Activated CD4-positive, alpha-beta T cell treated with anti-CD3 and anti-CD28 coated beads for 24 hours (primary cell): Measurements from ENCODE around the gene SLC44A5.
"Not testable (repeated sequence)": the region's sequence is repeated elsewhere in the genome, so short reads cannot be mapped to it uniquely, and the experiment has no call there.

ENCODE experiments used
- DNase-seq, 2 donors: peaks; one replicate each; pipeline ENCODE4 v3.0.0-alpha.2; 2020; ENCODE audit warnings: low read depth in 2 of 2

SLC44A5 gene

DNA sequence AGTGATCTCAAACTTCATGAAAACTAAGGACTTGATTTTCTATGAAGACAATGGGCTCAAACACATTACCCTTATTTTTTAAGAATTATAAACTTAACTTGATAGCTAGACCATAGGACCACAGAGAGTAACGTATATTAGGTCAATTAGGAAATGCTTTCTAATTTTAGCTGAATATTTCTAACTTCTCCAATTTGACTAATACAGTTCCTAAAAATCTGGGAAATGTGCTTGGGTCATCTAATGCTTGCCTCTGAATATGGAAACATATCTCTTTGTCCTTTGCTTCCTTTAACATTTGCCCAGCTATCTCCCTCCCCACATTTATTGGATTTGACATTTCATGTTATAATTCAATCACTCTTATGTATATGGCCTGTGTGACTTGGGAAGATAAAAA, 335.3 kb downstream of the SLC44A5 start:
- no peak for DNase-seq

DNA sequence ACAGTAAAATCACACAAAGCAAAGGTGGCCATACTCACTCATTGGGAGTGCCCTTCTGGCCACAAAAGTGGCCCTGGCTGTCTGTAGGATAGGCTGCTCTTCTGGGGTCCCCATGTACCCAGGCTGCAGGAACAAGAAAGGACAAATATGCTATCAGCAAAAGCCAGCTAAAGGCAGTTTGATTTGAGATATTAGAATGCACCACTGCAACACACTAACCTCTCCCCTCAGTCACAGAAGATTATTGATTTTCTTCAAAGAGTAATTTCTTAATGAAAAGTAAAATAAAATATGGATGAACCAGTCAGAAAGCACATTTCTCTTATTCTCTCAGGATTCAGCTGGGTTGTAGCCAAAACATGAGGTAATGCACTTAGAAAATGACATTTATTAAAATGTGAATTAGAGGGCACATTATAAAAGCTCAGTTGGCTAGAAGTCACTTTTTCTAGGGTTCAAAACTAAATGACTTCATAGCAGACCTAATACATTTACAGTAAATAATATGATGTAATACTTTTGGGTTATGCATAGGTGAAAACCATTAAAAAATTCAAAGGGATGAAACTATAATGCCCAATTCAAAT, 335.9 kb downstream of the SLC44A5 start:
- DNase-seq: no peak

DNA sequence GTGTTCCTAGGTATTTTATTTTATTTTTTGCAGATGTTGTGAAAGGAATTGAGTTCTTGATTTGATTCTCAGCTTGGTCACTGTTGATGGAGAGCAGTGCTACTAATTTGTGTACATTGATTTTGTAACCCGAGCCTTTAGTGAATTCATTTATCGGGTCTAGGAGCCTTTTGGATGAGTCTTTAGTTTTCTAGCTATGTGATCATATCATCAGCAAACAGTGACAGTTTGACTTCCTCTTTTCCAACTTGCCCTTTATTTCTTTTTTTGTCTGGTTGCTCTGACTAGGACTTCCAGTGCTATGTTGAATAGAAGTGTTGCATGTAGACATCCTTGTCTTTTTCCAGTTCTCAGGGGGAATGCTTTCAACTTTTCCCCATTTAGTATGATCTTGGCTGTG, 337.8 kb downstream of the SLC44A5 start:
- no peak for DNase-seq

DNA sequence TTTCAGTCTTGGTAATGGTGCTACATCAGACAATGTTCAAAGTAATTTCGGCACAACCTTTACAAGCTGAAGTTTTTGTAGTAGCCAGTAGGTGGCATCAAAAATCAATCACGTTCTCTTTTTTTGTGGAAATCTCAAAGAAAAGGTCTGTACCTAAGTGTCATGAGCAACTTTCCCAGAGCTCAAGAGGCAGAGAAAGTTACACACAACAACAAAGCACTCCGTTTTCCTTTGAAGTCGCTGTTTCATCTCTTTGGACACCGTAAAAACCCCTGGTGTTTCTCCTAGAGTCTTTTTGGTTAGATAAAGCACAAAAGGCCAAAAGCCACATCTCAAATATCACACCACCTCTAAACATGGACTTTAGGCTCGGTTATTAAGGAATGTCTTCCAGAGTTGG, 345.1 kb downstream of the SLC44A5 start:
- no peak for DNase-seq

DNA sequence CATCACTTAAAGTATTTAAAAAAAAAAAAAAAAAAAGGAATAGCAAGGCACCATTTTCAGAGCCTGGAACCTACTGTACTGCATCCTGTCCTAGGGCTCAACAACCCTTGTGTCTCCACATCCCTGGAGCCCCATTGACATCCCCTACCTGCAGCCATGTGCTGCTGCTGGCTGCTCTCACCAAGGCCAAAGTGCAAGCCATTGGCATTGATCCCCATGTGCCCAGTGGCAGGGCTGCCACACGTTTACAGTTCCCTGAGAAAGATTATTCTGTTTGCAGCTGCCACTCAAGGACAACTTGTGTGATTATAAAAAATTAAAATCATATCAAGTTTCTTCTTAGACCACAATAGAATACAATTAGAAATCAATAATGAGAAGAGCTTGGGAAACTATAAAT, 346.8 kb downstream of the SLC44A5 start:
- no peak for DNase-seq

DNA sequence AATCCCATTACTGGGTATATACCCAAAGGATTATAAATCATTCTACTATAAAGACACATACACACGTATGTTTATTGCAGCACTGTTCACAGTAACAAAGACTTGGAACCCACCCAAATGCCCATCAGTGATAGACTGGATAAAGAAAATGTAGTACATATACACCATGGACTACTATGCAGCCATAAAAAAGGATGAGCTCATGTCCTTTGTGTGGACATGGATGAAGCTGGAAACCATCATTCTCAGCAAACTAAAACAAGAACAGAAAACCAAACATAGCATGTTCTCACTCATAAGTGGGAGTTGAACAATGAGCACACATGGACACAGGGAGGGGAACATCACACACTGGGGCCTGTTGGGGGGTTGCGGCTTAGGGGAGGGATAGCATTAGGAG, 347.3 kb downstream of the SLC44A5 start:
- DNase-seq: not testable (repeated sequence)

DNA sequence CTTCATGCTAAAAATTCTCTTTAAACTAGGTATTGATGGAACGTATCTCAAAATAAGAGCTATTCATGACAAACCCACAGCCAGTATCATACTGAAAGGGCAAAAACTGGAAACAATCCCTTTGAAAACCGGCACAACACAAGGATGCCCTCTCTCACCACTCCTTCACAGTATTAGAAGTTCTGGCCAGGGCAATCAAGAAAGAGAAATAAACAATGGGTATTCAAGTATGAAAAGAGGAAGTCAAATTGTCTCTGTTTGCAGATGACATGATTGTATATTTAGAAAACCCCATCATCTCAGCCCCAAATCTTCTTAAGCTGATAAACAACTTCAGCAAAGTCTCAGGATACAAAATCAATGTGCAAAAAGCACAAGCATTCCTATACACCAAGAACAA, 349.0 kb downstream of the SLC44A5 start:
- not testable (repeated sequence) for DNase-seq

DNA sequence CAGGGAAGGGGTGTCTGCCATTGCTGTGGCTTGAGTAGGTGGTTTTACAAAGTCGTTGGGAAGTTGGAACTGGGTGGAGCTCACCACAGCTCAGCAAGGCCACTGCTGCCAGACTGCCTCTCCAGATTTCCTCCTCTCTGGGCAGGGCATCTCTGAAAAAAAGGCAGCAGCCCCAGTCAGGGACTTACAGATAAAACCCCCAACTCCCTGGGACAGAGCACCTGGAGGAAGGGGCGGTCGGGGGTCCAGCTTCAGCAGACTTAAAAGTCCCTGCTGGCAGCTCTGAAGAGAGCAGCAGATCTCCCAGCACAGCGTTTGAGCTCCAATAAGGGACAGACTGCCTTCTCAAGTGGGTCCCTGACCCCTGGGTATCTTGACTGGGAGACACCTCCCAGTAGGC, 352.6 kb downstream of the SLC44A5 start:
- no peak for DNase-seq

DNA sequence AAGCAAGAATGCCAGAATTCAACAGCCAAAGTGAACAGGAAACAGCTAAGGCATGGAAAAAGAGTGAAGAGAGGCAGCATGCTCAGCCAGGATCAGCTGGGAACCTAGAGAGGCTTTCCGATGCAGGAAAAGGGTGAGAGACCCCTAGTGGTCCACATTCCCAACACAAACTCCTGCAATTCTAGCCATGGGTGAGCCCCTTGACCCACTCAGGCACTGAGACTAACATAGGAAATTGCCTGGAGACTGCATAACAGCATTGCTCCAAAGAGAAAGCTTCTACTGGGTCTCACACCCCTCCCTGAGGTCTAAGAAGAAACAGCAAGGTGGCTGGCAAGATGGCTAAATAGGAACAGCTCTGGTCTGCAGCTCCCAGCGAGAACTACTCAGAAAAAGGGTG, 353.5 kb downstream of the SLC44A5 start:
- DNase-seq: no peak

DNA sequence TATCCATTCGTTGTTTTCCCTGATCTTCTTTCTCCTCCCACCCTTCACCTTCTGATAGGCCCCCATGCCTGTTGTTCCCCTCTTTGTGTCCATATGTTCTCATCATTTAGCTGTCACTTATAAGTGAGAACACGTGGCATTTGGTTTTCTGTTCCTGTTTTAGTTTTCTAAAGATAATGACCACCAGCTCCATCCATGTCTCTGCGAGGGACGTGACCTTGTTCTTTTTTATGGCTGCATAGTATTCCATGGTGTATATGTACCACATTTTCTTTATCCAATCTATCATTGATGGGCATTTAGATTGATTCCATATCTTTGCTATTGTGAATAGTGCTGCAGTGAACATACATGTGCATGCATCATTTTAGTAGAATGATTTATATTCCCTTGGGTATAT, 360.8 kb downstream of the SLC44A5 start:
- DNase-seq: not testable (repeated sequence)

DNA sequence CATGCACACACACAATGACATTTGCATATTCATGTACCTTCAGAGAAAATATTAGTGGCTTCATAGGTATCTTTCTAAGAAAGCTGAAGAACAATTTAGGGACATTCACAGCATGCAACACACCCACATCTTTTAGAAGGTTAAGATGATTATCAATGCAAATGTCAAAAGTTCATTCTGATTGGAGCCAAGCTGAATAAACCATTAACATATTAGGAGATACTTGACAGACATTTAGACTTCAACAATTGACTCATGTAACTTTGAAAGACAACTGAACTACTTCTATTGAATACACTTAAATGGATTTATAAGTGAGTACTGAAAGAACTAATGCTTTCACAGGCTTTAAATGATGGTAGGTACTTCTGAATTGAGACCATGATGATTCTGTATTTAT, 365.7 kb downstream of the SLC44A5 start:
- DNase-seq: no peak

DNA sequence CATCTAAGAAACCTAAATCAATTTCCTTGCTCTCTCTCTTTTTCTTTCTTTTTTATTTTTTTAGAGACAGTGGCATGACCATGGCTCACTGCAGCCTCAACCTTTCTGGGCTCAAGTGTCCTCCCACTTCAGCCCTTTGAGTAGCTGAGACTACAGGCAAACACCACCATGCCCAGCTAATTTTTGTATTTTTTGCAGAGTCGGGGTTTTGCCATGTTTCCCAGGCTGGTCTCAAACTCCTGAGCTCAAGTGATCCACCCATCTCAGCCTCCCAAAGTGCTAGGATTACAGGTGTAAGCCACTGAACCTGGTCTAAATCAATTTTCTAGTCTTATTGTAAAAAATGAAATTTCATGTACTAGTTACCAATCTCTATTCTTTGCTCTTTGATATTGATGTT, 367.8 kb downstream of the SLC44A5 start:
- no peak for DNase-seq

DNA sequence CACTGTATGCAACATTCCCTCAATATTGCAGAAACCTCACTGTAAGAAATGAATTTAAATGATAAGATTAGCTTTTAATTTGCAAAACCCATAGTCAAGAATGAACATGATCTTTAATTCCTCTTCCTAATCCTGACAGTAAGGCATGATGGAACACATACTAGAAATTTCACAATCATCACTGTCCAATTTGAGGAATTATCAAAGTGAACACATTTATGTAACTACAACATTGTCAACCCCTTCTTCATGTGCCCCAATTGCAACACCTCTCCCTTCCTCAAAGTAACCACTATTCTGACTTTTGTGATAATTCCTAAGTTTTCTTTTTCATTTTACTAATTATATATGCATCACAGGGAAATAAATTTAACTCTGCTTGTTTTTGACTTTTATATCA, 373.6 kb downstream of the SLC44A5 start:
- no peak for DNase-seq

DNA sequence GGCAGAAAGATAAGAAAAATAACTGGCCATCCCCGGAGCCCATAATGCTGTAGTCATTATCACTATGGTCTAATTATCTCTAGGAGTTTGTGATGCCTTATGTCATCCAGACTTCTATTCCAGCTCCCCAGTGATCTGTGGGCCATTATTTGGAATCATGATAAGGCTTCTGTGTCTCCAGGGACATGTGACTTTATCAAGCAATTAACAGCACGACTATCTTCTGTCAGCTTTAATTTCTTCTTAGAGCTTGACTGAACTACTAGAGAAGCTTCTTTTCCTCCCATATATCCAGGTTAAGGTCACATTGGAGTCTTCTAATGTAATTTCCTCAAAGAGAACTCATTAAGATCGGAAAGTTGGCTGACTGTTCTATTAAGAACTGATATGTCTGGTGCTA, 376.4 kb downstream of the SLC44A5 start:
- no peak for DNase-seq

DNA sequence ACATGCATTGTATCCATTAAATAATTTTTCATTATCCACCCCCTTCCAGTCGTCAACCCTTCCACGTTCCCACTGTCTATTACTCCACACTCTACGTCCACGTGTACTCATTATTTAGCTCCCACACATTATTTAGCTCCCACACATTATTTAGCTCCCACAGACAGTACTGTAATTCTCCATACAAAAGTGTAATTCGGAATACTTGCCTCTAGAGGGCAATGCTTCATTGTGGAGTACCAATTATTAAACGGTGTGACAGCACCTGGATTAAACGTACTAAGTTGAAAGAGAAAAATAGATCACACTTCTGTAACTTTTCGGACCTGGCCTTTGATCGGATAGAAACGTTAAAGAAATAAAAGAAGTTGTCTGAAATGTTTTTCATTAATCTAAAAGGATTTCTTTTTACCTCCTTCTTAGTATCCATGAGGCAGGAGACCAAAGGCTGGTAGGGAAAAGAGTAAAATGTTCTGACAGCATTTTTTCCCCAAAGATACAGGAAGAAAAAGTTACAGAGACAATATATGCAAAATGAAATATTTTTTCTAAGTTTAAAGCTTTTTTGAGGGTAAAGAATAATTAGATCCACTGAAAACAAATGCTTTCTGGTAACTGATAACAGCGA, 377.5 kb downstream of the SLC44A5 start:
- no peak for DNase-seq

DNA sequence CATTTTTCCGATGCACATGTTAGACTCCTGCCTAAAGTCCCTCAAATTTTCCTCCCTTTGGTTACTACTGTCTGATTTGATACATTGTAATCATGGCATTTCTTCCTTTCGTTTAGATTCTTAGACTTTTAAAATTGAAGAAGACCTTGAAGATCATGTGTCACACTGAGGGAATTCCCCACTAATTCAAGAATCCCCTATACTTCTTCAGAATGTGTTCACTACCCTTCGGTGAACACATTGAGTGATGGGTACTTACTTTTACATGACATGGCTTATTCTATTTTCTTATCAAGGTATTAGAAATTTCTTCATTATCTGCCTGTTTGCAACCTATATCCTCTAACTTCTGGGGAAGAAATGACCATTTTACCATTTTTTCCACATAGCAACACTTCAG, 390.8 kb downstream of the SLC44A5 start:
- DNase-seq: no peak

DNA sequence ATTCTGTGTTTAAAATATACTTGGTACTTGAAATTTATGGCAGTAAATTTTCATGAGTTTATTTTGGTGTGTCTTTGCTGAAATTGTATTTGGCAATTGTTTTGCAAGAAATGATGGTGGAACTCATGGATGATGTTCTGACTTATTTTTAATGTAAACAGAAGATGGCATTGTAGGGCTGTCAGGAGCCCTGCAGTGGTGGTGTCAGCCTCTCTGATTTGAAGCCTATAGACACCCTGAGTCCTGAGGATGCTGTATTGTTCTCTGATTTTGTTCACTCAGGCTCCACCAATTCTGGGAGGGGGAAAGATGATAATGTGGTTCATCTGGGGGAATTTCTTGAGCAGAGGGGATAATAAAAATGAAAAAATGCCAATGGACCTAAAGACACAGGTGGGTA, 396.9 kb downstream of the SLC44A5 start:
- no peak for DNase-seq

DNA sequence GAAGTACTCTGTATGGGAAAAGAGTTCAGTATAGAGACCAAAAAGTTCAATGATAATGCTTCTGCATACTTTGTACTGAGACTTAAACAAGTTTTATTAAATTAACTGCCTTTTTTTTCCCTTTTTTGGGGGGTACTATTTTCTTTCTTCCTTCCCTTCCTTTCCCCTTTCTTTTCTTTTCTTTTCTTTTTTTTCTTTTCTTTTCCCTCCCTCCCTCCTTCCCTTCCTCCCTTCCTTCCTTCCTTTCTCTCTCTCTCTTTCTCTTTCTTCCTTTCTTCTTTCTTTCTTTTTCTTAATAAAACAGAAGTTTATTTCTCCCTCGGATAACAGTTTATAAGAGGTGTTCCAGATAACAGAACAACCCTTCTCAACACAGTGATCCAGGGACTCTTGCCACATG, 399.3 kb downstream of the SLC44A5 start:
- no peak for DNase-seq

DNA sequence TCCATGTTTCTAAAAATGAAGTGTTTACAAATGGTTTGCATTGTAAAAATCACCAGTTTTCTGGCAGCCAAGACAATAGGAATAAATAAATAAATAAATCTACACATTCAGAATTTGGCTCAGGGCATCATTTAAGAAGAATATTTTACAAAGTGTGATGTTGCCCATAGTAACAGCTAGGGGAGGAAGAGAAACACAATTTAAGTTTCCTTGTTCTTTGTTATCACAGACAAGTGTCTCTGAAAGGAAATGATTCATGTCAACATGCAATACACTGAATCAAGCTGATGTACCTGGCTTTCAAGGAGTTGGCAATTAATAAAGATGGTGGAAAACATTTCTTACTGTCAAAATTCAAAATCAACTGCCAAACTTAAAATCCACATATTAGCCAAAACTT, 402.1 kb downstream of the SLC44A5 start:
- no peak for DNase-seq

DNA sequence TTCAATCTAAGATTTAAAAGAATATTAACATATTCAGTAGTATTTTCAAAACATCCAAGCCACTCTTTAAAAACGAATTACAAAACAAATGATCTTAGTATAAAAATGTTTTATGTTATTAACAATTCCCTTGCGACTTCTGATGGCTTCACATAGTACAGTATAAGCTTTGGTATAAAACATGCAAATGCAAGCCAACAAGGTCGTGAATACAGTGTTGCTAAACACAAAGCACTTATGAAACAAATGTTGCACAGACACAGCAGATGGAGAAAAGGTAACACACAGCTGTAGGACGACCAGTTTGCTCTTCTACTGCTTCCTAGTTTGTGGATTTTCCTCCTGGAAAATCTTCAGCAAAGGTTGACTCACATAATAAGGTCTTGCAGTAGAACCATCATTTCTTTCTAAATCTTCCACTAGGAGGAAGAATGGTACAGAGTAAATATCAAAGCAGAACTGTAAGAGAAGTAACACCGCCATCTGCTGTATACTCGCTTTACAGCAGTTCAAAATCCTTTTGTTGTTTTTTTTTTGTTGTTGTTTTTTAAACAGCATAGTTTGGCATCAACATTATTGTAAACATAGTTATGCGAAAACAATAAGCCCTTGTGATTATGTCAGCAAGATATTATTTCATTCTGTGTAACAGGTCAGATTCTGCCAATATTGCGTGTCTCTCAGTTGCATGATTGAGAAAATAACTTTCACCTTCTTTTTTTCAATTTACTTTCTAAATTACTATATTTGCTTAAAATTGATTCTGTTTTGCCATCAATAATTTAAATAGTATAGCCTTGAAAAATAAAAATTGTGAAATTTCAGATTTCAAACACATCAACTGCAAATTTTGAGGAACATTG, 407.3 kb downstream of the SLC44A5 start:
- no peak for DNase-seq

DNA sequence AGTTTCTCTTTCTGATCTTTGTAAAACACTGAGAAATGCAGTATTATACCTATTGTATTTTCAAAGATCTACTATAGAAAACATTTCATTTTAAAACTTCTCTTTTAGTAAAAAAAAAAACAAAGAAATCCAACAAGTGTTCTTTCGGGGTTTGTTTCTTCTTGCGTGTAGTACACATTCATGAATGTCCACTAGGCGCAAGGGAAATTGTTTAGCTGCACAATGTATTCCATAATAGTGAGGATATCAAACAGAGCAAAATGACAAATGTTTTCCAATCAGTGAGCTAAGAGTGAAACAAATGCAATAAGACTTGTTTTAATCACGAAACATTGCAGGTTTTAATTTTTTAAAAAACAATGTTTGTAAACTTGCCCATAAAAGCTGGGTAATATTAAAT, 408.2 kb downstream of the SLC44A5 start:
- DNase-seq: no peak

DNA sequence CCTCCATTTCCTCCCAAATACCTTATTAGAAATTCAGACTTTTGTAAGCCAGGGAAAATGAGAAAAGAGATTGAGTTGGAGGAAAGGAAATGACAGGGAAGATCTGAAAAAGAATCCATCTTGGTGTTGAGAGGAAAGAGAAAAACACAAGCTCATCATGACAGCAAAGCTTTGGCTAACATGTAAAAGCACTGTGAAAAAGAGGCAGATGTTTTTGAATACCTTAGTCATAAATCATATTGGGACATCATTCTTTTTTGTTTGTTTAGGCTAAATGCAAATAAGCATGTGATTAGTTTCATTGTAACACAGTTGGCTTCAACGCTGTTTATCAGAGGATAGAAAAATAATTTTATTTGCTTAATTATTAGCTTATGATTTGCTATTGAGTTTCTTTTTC, 412.2 kb downstream of the SLC44A5 start:
- no peak for DNase-seq

DNA sequence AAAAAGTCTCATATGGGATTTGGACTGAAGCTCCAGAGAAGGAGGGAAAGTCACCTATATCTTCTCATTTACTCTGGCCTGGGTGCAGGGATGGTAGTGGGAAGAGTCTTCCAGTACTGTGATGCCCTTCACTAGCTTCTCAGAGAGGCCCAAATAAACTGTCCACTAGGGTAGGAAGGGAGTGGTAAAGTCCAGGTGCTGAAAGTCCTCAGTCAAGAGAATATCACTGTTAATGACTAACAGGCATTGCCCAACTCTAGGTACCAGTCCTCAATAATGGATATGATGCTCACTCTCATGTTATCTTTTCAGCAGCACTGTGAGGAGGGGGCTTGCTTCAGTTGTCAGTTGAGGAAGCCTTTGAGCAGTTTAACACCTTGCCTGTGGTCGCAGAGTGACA, 412.8 kb downstream of the SLC44A5 start:
- DNase-seq: no peak
